ENCODE measurements around the gene SMIM29. TPM values are rescaled to one million over a fixed set of nuclear protein-coding genes. Genes with fewer than 3 reads are reported as not detected.
"Not testable (repeated sequence)": the region's sequence is repeated elsewhere in the genome, so short reads cannot be mapped to it uniquely, and the experiment has no call there.

Gene SMIM29
- total and polyA plus RNA-seq, 10 of the 15 experiments (the other 5 are each of a cell fraction or from before 2014, with no cell fraction given), result 7.1 to 30.0 (median 16.2) TPM

GRCh38 chr6:34245032-34245760 lies 3.6 kb downstream of the SMIM29 start:
- H3K27ac ChIP-seq (ENCODE audit: control insufficient read depth, insufficient read depth); H4K20me1 ChIP-seq (ENCODE audit: control insufficient read depth, insufficient read depth); FAIRE-seq; RAD21 ChIA-PET (ENCODE audit: unreplicated experiment); H3K9me3 ChIP-seq (replicated peaks; ENCODE audit: control insufficient read depth, insufficient read depth, low read length); H3K9ac ChIP-seq (ENCODE audit: control insufficient read depth, insufficient read depth, low read length); H3K4me2 ChIP-seq (ENCODE audit: control insufficient read depth, insufficient read depth); DNase-seq (ENCODE audit: low read depth, low spot score); H3K27me3 ChIP-seq (replicated peaks in 1 of 2; ENCODE audit: control insufficient read depth in 2 of 2, insufficient read depth in 2 of 2, low read length in 1 of 2); H2AFZ ChIP-seq (ENCODE audit: control insufficient read depth, low read depth, low read length); ATAC-seq; H3K4me3 ChIP-seq: not testable (repeated sequence)
- H3K36me3 ChIP-seq (ENCODE audit: control insufficient read depth in 2 of 2, insufficient read depth in 2 of 2, low read length in 1 of 2), result peaks cover 26 to 33% of the 10 kb centered on the region in 2 experiments
- CTCF ChIA-PET, result interaction anchor here (0.6 to 6.7 kb wide), 4 partner anchors 18 to 170 kb away, joined by 3 to 180 read pairs (median 7); no protein-coding TSS in a partner anchor
- H3K4me1 ChIP-seq (ENCODE audit: control insufficient read depth, insufficient read depth, low read length), result peaks cover 24% of the 10 kb centered on the region
- in situ Hi-C loops (cut with MboI), result loop anchor here (25.0 kb wide), 1 partner anchor 367 kb away; no protein-coding TSS in a partner anchor
- BruUV-seq (replicated peaks), result TSS peak; percentile 65
- peaks cover 27% of the 10 kb centered on the region for H3K79me2 ChIP-seq (ENCODE audit: control insufficient read depth, insufficient read depth, low read length)
- SMC1A ChIA-PET (ENCODE audit: uncharacterized antibody, unreplicated experiment), result interaction anchor here (1.8 to 6.6 kb wide), 2 partner anchors 169 kb away, joined by 5 to 152 read pairs; no protein-coding TSS in a partner anchor
- WGBS (ENCODE audit: insufficient coverage, insufficient replicate concordance, low lambda C conversion rate, missing lambda C conversion rate), result 63% methylated on average over 10 of the region's 13 CpGs
- intact Hi-C loops (cut with micrococcal nuclease; ENCODE audit: unreplicated experiment), result loop anchor here (5.0 kb wide), 1 partner anchor 362 kb away; no protein-coding TSS in a partner anchor
- POLR2A ChIA-PET, result interaction anchor here (1.9 kb wide), 1 partner anchor 9 kb away, joined by 6 read pairs; the partner anchor contains the start of gene HMGA1
- TF ChIP-seq POLR2AphosphoS5 (IDR thresholded peaks at IDR 0.05; ENCODE audit: low read length) (0 out of 2 replicates have a peak, but pooled peaks have one; percentile 24), POLR2AphosphoS2 (IDR thresholded peaks at IDR 0.05; ENCODE audit: low read depth, low read length) (0 out of 2 replicates have a peak, but pooled peaks have one; percentile 9)
